GM12878 (cell line): ENCODE data around the gene HHIPL1. TPM values are rescaled to one million over a fixed set of nuclear protein-coding genes. Genes with fewer than 3 reads are reported as not detected.

Experiments
- ATAC-seq: fragments of 200-7000 bp; cut with Tn5 transposase; 3 replicates; pipeline ENCODE4 v1.9.1; 2020; ENCODE audit warnings: mild to moderate bottlenecking, moderate library complexity
- BruUV-seq: library from RNA; stranded (reverse); fragments of 400-500 nt; replicated peaks from 2 replicates; lab custom pipeline; 2021; lab: Mats Ljungman, UMichigan
- CTCF ChIA-PET: fragments of 300-600 bp; sonication (Branson Sonifier 250); formaldehyde crosslinking; extraction: SDS; loops from one replicate; lab custom pipeline; 2021; ENCODE audit warnings: inconsistent platforms; lab: Yijun Ruan, JAX
- POLR2A ChIA-PET: fragments of 350-600 bp; formaldehyde crosslinking; extraction: SDS; loops from one replicate; lab custom pipeline; 2021; ENCODE audit warnings: inconsistent platforms; lab: Charles Lee
- RAD21 ChIA-PET: fragments of 300-600 bp; sonication (Branson Sonifier 250); formaldehyde crosslinking; loops from one replicate; lab custom pipeline; 2023; ENCODE audit warnings: antibody characterized with exemption; ENCODE audit not compliant: unreplicated experiment; lab: Charles Lee
- SMC1A ChIA-PET: fragments of 300-600 bp; sonication (Branson Sonifier 250); formaldehyde crosslinking; loops from one replicate; lab custom pipeline; 2023; ENCODE audit not compliant: unreplicated experiment, uncharacterized antibody; lab: Charles Lee
- DNase-seq: peaks from one replicate; pipeline ENCODE4 v3.0.0-alpha.2; 2011; ENCODE audit warnings: low read depth, low spot score
- FAIRE-seq: peaks from 3 replicates; lab custom pipeline; 2011; peaks lifted over from hg19 to GRCh38; lab: Jason Lieb, UNC
- H2AFZ ChIP-seq: 2 replicates; pipeline ENCODE4 v1.6.0; 2011; ENCODE audit warnings: low read depth, low read length, control low read depth; ENCODE audit not compliant: control insufficient read depth
- H3K27ac ChIP-seq: 2 replicates; pipeline ENCODE4 v1.5.1; 2011; ENCODE audit warnings: control low read depth; ENCODE audit not compliant: control insufficient read depth, insufficient read depth
- H3K27me3 ChIP-seq, 2 experiments: replicated peaks in 1 of 2; 2 replicates each; pipeline versions ENCODE4 v1.6.0 to v1.6.1; 2011; ENCODE audit warnings: low read length in 1 of 2; ENCODE audit not compliant: control insufficient read depth in 2 of 2, insufficient read depth in 2 of 2
- H3K36me3 ChIP-seq, 2 experiments: 2 replicates each; pipeline ENCODE4 v1.5.1; 2011; ENCODE audit warnings: low read length in 1 of 2; ENCODE audit not compliant: control insufficient read depth in 2 of 2, insufficient read depth in 2 of 2
- H3K4me1 ChIP-seq: 2 replicates; pipeline ENCODE4 v1.6.1; 2011; ENCODE audit warnings: mild to moderate bottlenecking, low read length, moderate library complexity, mixed read lengths; ENCODE audit not compliant: control insufficient read depth, insufficient read depth
- H3K4me2 ChIP-seq: 2 replicates; pipeline ENCODE4 v1.6.0; 2011; ENCODE audit warnings: control low read depth; ENCODE audit not compliant: control insufficient read depth, insufficient read depth
- H3K4me3 ChIP-seq: fragments of 200-600 bp; sonication (generic); 2 replicates; pipeline ENCODE4 v1.5.1; 2016
- H3K79me2 ChIP-seq: 2 replicates; pipeline ENCODE4 v1.6.0; 2011; ENCODE audit warnings: low read length; ENCODE audit not compliant: control insufficient read depth, insufficient read depth
- H3K9ac ChIP-seq: 2 replicates; pipeline ENCODE4 v1.8.0; 2011; ENCODE audit warnings: low read length, control low read depth, mixed read lengths; ENCODE audit not compliant: control insufficient read depth, insufficient read depth
- H3K9me3 ChIP-seq: replicated peaks from 3 replicates; pipeline ENCODE4 v1.5.1; 2011; ENCODE audit warnings: mild to moderate bottlenecking, low read length; ENCODE audit not compliant: control insufficient read depth, insufficient read depth
- H4K20me1 ChIP-seq: 2 replicates; pipeline ENCODE4 v1.6.0; 2011; ENCODE audit not compliant: control insufficient read depth, insufficient read depth
- BHLHE40 ChIP-seq, 2 experiments: fragments of 450-650 bp in 1 of 2; IDR thresholded peaks; 2 replicates each; pipeline ENCODE4 v1.6.1; 2011 to 2017; ENCODE audit warnings: low read depth in 2 of 2, borderline replicate concordance in 1 of 2, improper control_type of control experiment in 1 of 2, low read length in 1 of 2, mild to moderate bottlenecking in 1 of 2
- EGR1 ChIP-seq, 2 experiments: IDR thresholded peaks; 1 replicate in 1 of 2; 2 replicates in 1 of 2; pipeline ENCODE4 v1.6.1; 2011 to 2012; ENCODE audit warnings: low read depth in 2 of 2, low read length in 2 of 2, borderline replicate concordance in 1 of 2, mild to moderate bottlenecking in 1 of 2, moderate library complexity in 1 of 2
- FOS ChIP-seq: IDR thresholded peaks from 3 replicates; pipeline ENCODE4 v1.6.1; 2011; ENCODE audit warnings: borderline replicate concordance; ENCODE audit not compliant: insufficient read length; ENCODE audit errors: extremely low read depth
- FOXK2 ChIP-seq: fragments of 450-650 bp; IDR thresholded peaks from 2 replicates; pipeline ENCODE4 v1.6.1; 2017; ENCODE audit warnings: mild to moderate bottlenecking, moderate library complexity
- HCFC1 ChIP-seq: fragments of 150-350 bp; IDR thresholded peaks from 2 replicates; pipeline ENCODE4 v1.6.1; 2014; ENCODE audit warnings: low read length
- HDAC2 ChIP-seq: fragments of 200-600 bp; sonication (generic); IDR thresholded peaks from 2 replicates; pipeline ENCODE4 v1.6.1; 2017
- IRF4 ChIP-seq: IDR thresholded peaks from 2 replicates; pipeline ENCODE4 v1.6.1; 2011; ENCODE audit warnings: low read depth, low read length
- JUNB ChIP-seq: IDR thresholded peaks from 2 replicates; pipeline ENCODE4 v1.6.1; 2016; ENCODE audit warnings: antibody characterized with exemption, mild to moderate bottlenecking
- KDM1A ChIP-seq: fragments of 200-600 bp; sonication (generic); IDR thresholded peaks from 2 replicates; pipeline ENCODE4 v1.6.1; 2016; ENCODE audit warnings: borderline replicate concordance
- MEF2A ChIP-seq: IDR thresholded peaks from 2 replicates; pipeline ENCODE4 v1.6.1; 2011; ENCODE audit warnings: low read depth, mild to moderate bottlenecking, low read length, moderate library complexity; ENCODE audit not compliant: insufficient read depth
- RBBP5 ChIP-seq: fragments of 200-600 bp; sonication (generic); conservative IDR thresholded peaks from 2 replicates; pipeline ENCODE4 v1.6.1; 2016
- in situ Hi-C: fragments of 300-500 bp; cut with MboI; formaldehyde crosslinking; loops from 9 replicates; pipeline ENCODE4 v1.14.3; 2018; ENCODE audit warnings: mixed read lengths
- intact Hi-C: fragments of 100-400 bp; cut with micrococcal nuclease; formaldehyde crosslinking; loops from one replicate; pipeline ENCODE4 v1.14.2; 2022; ENCODE audit not compliant: unreplicated experiment
- polyA plus RNA-seq, 11 experiments: library from polyadenylated mRNA; depleted of rRNA in 4 of 11; unstranded in 6 of 11; stranded (reverse) in 5 of 11; fragments of >200 nt; fragmentation: Nextera tagmentation in 4 of 11; fragmentation: Illumina TruSeq in 1 of 11; extraction: Ambion mirVana in 4 of 11; extraction: Trizol in 1 of 11; gene quantifications; 1 replicate in 1 of 11; 2 replicates in 10 of 11; pipeline versions ENCODE4 v1.2.1 to v1.2.3, GENCODE V29; 2011 to 2016; ENCODE audit warnings: inconsistent platforms in 2 of 11, missing spikeins in 2 of 11, low read depth in 1 of 11
- total RNA-seq, 4 experiments: library from RNA; depleted of rRNA in 3 of 4; stranded (reverse); fragments of >200 nt in 3 of 4; fragmentation: Illumina TruSeq in 1 of 4; extraction: Trizol in 1 of 4; gene quantifications; 2 replicates each; pipeline versions ENCODE4 v1.2.1 to v1.2.3, GENCODE V29; 2013 to 2021
- TF ChIP-seq, protein P1 (sequence below): IDR thresholded peaks from 2 replicates; pipeline ENCODE4 v1.6.1; 2012; ENCODE audit warnings: improper control_type of control experiment, low read depth, low read length; ENCODE audit not compliant: insufficient replicate concordance

HHIPL1 gene
- total and polyA plus RNA-seq, 10 of the 15 experiments (the other 5 are each of a cell fraction or from before 2014, with no cell fraction given): 0.09 TPM; not detected in 9

DNA sequence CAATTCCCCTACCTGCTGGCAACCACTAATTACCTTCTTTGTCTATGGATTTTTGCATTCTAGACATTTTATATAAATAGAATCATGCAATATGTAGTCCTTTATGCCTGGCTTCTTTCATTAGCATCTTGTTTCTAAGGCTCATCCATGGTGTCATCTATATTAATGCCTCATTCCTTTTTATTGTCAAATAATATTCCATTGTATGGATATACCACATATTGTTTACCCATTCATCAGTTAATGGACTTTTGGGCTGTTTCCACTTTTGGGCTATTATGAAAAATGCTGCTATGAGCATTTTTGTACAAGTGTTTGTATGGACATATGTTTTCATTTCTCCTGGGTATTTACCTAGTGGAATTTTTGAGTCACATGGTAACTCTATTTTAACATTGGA lies 57.2 kb downstream of the HHIPL1 start:
- H3K4me3 ChIP-seq: no peak overlapping the region
- CTCF ChIA-PET: no interaction called here
- in situ Hi-C loops (no loop called here), intact Hi-C loops (no loop called here)
- H3K27ac ChIP-seq: no peak overlapping the region
- POLR2A ChIA-PET: no interaction called here
- H3K9ac ChIP-seq: no peak overlapping the region
- no peak overlapping the region for H3K4me2 ChIP-seq
- H4K20me1 ChIP-seq: no peaks in the 10 kb centered on the region
- no TSS peak for BruUV-seq
- no peak for DNase-seq
- peaks cover 0 to 1% of the 10 kb centered on the region in 2 experiments; a peak in 1 of 4 replicates for H3K27me3 ChIP-seq
- SMC1A ChIA-PET: interaction anchor here (0.7 to 2.2 kb wide), 2 partner anchors 184 to 1215 kb away, joined by 3 to 5 read pairs; no protein-coding TSS in a partner anchor
- H3K4me1 ChIP-seq: no peaks in the 10 kb centered on the region
- peaks cover 2% of the 10 kb centered on the region; the same call in 1 of the 3 replicates for H3K9me3 ChIP-seq
- H3K36me3 ChIP-seq: no peaks in the 10 kb centered on the region
- no peak for TF ChIP-seq HDAC2
- TF ChIP-seq, protein P1, sequence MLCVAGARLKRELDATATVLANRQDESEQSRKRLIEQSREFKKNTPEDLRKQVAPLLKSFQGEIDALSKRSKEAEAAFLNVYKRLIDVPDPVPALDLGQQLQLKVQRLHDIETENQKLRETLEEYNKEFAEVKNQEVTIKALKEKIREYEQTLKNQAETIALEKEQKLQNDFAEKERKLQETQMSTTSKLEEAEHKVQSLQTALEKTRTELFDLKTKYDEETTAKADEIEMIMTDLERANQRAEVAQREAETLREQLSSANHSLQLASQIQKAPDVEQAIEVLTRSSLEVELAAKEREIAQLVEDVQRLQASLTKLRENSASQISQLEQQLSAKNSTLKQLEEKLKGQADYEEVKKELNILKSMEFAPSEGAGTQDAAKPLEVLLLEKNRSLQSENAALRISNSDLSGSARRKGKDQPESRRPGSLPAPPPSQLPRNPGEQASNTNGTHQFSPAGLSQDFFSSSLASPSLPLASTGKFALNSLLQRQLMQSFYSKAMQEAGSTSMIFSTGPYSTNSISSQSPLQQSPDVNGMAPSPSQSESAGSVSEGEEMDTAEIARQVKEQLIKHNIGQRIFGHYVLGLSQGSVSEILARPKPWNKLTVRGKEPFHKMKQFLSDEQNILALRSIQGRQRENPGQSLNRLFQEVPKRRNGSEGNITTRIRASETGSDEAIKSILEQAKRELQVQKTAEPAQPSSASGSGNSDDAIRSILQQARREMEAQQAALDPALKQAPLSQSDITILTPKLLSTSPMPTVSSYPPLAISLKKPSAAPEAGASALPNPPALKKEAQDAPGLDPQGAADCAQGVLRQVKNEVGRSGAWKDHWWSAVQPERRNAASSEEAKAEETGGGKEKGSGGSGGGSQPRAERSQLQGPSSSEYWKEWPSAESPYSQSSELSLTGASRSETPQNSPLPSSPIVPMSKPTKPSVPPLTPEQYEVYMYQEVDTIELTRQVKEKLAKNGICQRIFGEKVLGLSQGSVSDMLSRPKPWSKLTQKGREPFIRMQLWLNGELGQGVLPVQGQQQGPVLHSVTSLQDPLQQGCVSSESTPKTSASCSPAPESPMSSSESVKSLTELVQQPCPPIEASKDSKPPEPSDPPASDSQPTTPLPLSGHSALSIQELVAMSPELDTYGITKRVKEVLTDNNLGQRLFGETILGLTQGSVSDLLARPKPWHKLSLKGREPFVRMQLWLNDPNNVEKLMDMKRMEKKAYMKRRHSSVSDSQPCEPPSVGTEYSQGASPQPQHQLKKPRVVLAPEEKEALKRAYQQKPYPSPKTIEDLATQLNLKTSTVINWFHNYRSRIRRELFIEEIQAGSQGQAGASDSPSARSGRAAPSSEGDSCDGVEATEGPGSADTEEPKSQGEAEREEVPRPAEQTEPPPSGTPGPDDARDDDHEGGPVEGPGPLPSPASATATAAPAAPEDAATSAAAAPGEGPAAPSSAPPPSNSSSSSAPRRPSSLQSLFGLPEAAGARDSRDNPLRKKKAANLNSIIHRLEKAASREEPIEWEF: no peak
- no peak for TF ChIP-seq FOXK2
- TF ChIP-seq IRF4: no peak
- no peak for TF ChIP-seq RBBP5
- no peak for TF ChIP-seq MEF2A
- no peak for TF ChIP-seq EGR1 (IDR thresholded peaks at IDR 0.05; ENCODE audit: borderline replicate concordance in 1 of 2, low read depth in 2 of 2, low read length in 2 of 2)
- no peak for TF ChIP-seq BHLHE40 (IDR thresholded peaks at IDR 0.05; ENCODE audit: borderline replicate concordance in 1 of 2, low read depth in 2 of 2, low read length in 1 of 2)
- no peak for TF ChIP-seq KDM1A
- no peak for TF ChIP-seq HCFC1
- TF ChIP-seq FOS: no peak
- TF ChIP-seq JUNB: no peak
- ATAC-seq: no peak
- no peak overlapping the region for H2AFZ ChIP-seq
- no peaks in the 10 kb centered on the region for H3K79me2 ChIP-seq
- no peak for FAIRE-seq
- RAD21 ChIA-PET: no interaction called here
